GM19193 (cell line): ENCODE measurements around the gene PLIN4.

Experiments
- POLR2A ChIP-seq: IDR thresholded peaks from 4 replicates; pipeline ENCODE4 v1.6.1; 2011; ENCODE audit not compliant: insufficient read depth, insufficient read length; ENCODE audit errors: extremely low read depth

The PLIN4 gene

GRCh38 chr19:4493929-4494690 is 24.2 kb downstream of the PLIN4 start:
- TF ChIP-seq POLR2A, result no peak

DNA sequence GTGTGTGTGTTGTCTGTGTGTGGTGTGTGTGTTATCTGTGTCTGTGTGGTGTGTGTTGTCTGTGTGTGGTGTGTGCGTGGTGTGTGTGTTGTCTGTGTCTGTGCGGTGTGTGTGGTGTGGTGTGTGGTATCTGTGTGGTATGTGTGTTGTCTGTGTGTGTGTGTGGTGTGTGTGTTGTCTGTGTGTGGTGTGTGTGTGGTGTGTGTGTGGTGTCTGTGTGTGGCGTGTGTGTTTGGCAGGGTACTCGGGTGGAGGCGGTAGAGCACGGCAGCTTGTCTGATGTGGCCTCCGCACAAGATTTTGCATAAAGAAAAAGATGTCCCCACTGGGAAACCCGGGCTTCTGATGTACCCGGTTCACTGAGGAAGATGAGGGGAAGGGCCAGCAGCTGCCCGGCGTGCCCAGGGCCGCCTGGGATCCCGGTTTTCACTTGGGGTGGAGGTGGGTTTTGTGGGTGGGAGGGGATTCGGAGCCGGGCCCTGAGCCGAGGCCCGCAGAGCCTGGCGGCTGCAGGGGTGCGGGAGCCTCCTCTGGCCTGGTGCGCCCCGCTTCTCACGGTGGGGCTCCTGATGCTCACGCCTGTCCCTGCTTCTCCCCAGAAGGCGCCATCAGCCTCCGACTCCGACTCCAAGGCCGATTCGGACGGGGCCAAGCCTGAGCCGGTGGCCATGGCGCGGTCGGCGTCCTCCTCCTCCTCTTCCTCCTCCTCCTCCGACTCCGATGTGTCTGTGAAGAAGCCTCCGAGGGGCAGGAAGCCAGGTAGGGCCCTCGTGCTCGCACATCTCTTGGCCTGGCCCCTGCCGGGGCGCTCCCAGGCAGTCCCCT is 25.0 kb downstream of the PLIN4 start:
- no peak for TF ChIP-seq POLR2A

- no peak for TF ChIP-seq POLR2A
Measured at GRCh38 chr19:4492337-4493103, 25.8 kb downstream of the PLIN4 start.

GRCh38 chr19:4491446-4491845 is 26.8 kb downstream of the PLIN4 start:
- no peak for TF ChIP-seq POLR2A

DNA sequence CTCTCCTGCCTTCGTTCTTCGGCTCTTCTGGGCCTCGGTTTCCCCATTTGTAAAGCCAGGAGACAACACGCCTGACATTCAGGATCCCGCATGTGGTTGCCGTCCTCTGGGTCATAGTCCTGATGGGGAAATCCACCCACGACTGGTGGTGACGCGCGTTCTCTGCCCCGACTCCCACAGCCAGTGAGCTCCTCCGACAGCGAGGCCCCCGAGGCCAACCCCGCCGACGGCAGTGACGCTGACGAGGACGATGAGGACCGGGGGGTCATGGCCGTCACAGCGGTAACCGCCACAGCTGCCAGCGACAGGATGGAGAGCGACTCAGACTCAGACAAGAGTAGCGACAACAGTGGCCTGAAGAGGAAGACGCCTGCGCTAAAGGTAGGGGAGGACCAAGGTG is 29.8 kb downstream of the PLIN4 start:
- no peak for TF ChIP-seq POLR2A

DNA sequence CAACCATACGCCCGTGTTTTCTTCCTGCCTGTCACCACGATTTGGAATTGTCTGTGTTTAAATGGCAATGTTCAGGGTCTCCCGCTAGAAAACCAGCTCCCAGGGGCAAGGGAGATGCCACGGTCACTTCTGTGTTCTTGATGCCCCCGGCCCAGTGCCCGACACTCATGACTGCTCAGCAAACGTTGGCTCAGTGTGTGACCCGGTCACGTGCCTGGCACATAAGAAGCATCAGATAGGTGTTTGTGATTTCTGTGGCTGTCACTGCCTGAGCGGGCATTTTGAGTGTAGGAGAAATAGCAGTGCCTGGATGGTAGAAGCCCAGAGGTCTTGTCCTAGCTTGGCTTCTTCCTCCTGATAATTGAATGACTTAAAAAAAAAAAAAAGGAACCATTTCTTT is 30.7 kb downstream of the PLIN4 start:
- TF ChIP-seq POLR2A, result no peak

GRCh38 chr19:4483385-4483784 is 34.9 kb downstream of the PLIN4 start:
- no peak for TF ChIP-seq POLR2A

DNA sequence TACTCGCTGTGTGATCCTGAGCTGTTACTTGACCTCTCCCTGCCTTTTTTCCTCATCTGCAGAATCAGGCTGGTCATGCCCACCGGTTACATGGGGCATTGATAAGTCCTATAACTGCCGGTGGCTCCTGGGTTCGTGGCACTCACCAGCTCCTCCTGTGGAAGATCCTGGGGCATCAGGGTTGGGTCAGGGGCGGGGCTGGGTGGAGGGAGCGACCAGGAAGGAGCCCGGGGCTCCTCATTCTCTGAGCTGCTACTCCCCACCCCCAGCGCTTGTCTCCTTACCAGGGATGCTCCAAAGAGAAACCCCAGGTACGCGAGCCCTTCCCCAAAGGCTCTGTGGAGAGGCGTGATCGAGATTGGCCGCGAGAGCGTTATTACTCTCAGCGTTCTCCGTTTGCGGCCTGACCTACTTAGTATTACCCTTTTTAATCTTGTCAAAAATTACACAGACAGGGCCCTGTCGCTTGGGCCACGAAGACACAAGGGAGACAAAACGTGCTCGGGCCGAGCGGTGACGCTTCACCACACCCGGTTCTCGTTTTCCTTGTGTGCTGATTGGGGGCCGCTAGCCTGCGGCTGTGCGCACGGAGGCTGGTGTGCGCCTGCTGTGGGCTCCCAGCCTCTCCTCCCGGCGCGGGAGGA is 35.4 kb downstream of the PLIN4 start:
- no peak for TF ChIP-seq POLR2A

GRCh38 chr19:4477034-4477801 is 41.1 kb downstream of the PLIN4 start:
- no peak for TF ChIP-seq POLR2A

DNA sequence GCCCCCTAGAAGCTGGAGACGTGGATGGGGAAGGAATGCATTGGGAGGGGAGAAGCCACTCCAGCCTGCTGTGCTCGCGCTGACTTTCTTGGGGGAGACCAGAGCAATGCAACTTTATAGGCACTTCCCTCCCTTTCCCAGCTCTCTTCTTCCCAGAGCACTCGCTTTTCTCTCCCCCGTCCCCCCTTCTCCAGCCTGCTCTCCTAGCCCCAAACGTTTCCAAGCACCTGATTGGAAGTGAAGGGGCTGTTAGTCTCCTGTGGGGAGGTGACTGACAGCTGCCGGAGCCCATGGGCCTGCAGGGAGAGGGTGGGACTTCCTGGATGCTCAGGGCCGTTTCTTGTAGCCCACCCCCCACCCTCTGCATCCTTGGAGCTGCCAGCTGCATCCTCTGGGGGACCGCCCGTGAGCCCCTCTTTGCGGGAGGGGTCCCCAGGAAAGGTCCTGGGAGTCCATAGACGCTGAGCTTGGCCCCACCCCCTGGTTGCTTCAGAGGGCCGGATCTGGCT is 43.7 kb downstream of the PLIN4 start:
- no peak for TF ChIP-seq POLR2A

DNA sequence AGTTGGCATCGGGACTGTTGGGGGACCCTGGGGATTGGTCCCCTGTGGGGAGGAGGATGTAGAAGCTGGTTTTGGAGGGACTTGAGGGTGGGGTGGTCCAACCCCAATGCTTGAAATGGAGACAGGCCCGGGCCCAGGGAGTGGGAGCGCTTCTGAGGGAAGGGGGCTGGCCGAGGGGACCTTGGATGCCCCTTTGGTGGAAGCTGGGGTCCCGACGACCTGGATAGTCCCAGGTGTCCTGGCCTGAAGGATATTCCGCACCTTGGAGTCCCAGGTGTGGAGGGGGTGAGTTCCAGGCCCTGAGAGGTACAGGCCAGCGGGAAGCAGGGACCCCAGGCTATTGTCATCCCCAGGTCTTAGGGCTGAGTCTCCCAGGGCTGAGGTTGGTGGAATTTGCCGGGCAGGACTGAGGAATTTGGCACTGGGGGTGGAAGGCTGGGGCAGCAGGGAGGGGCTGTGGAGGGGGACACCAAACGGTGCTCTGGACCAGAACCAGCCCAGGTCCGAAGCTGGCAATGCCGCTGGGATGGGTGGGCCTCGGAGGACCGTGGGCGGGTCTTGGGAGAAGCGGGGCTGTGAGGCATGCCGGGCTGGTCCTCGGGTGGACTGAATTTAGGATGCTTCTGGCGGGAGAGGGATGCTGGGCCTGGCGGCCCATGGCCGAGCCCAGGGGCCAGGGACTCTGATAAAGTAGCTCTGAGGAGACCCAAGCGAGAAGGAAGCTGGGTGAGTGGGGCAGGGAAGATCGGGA is 44.3 kb downstream of the PLIN4 start:
- no peak for TF ChIP-seq POLR2A

GRCh38 chr19:4473011-4473762 is 45.1 kb downstream of the PLIN4 start:
- TF ChIP-seq POLR2A, result no peak
